Measurements from ENCODE around the gene KLK13.

DNA sequence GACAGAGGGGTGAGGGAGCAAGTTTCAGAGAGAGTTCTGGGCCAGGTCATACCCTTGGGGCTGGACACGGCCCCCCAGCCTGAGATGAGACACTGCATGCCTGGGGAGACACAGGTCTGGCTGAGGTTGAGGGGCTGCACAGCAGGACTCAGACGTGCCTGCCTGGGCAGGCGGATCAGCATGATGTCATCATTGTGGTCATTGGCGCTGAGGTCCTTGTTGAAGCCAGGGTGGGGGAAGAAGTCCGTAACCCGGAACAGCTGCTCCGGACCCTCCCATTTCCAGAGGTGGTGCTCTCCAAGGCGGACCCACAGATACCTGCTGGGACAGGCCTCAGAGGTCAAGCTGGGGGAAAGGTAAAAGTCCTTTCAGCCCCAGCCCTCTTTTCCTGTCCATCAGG lies 58.5 kb downstream of the KLK13 start:
- TF ChIP-seq, protein P1, sequence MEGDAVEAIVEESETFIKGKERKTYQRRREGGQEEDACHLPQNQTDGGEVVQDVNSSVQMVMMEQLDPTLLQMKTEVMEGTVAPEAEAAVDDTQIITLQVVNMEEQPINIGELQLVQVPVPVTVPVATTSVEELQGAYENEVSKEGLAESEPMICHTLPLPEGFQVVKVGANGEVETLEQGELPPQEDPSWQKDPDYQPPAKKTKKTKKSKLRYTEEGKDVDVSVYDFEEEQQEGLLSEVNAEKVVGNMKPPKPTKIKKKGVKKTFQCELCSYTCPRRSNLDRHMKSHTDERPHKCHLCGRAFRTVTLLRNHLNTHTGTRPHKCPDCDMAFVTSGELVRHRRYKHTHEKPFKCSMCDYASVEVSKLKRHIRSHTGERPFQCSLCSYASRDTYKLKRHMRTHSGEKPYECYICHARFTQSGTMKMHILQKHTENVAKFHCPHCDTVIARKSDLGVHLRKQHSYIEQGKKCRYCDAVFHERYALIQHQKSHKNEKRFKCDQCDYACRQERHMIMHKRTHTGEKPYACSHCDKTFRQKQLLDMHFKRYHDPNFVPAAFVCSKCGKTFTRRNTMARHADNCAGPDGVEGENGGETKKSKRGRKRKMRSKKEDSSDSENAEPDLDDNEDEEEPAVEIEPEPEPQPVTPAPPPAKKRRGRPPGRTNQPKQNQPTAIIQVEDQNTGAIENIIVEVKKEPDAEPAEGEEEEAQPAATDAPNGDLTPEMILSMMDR (IDR thresholded peaks at IDR 0.05) = no peak
- TF ChIP-seq POLR2A (IDR thresholded peaks at IDR 0.05) = no peak
